Measurements from ENCODE around the gene PKNOX2.
A peak's percentile ranks its signal among the peaks of the same experiment; 100 is the strongest.

The PKNOX2 gene

DNA sequence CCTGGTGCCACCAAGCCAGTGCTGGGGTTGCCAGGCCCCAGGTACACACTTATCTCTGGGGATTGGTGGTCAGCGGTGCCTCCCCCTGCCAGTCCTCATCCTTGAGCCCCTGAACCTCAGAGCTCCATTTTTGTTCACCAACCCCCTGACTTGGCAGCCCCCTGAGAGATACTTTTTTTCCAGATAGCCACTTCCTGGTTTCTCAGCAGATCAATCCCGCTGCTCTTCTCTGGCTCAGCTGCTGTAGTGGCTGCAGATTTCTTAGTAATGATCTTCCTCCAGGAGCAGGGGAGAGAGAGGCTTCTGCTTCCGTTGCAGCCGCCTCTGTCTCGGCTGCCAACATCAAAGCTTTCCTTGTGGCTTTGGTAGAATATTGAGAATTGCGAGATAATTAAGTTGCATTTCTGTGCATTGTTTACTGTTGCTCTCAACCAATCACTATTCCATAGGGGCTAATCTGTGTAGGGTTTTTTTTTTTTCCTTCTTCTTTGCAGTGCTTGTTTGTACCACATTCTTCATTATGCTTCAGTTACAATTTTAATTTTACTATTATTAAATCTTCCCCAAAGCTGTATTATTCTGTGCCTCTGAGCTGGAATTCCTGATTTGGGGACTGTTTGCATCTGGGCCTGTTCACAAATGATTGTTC, 92.1 kb downstream of the PKNOX2 start:
- TF ChIP-seq, protein P1, sequence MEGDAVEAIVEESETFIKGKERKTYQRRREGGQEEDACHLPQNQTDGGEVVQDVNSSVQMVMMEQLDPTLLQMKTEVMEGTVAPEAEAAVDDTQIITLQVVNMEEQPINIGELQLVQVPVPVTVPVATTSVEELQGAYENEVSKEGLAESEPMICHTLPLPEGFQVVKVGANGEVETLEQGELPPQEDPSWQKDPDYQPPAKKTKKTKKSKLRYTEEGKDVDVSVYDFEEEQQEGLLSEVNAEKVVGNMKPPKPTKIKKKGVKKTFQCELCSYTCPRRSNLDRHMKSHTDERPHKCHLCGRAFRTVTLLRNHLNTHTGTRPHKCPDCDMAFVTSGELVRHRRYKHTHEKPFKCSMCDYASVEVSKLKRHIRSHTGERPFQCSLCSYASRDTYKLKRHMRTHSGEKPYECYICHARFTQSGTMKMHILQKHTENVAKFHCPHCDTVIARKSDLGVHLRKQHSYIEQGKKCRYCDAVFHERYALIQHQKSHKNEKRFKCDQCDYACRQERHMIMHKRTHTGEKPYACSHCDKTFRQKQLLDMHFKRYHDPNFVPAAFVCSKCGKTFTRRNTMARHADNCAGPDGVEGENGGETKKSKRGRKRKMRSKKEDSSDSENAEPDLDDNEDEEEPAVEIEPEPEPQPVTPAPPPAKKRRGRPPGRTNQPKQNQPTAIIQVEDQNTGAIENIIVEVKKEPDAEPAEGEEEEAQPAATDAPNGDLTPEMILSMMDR (IDR thresholded peaks at IDR 0.05): no peak
- DNase-seq: no peak
- peaks cover 65% of the 10 kb centered on the region for H3K4me1 Mint-ChIP-seq
- peaks cover 8% of the 10 kb centered on the region for H3K27me3 Mint-ChIP-seq (ENCODE audit: low read depth, poor library complexity)
- H3K4me3 Mint-ChIP-seq: no peak overlapping the region
- H3K36me3 Mint-ChIP-seq (ENCODE audit: low read depth): peaks cover 22% of the 10 kb centered on the region
- H3K9me3 Mint-ChIP-seq: no peaks in the 10 kb centered on the region
- H3K27ac Mint-ChIP-seq: peak overlapping the region; percentile 55

DNA sequence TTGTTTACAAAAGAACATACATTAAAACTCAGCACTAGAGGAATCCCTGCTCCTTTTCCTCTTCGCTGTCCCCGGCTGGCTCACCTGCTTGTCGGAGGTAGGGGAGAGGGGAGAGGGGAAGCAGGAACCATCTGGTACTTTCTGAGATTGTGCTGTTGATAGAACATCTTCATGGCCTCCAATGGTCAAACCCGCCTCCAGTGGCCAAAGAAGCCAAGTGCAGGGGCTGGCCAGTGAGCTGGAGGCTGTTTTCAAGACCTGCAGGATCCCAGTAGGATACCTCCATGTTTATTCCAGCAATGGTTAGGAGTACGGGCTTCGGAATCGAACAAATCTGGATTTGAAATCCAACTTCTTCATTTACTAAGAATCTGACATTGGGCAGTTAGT, 92.6 kb downstream of the PKNOX2 start:
- TF ChIP-seq, protein P1 (IDR thresholded peaks at IDR 0.05): peak; percentile 24
- Mint-ChIP-seq H3K36me3 (ENCODE audit: low read depth) (peaks cover 19% of the 10 kb centered on the region), H3K27me3 (ENCODE audit: low read depth, poor library complexity) (peaks cover 8% of the 10 kb centered on the region), H3K4me3 (no peak overlapping the region), H3K9me3 (no peaks in the 10 kb centered on the region), H3K27ac (no peak overlapping the region), H3K4me1 (peaks cover 68% of the 10 kb centered on the region)
- no peak for DNase-seq

DNA sequence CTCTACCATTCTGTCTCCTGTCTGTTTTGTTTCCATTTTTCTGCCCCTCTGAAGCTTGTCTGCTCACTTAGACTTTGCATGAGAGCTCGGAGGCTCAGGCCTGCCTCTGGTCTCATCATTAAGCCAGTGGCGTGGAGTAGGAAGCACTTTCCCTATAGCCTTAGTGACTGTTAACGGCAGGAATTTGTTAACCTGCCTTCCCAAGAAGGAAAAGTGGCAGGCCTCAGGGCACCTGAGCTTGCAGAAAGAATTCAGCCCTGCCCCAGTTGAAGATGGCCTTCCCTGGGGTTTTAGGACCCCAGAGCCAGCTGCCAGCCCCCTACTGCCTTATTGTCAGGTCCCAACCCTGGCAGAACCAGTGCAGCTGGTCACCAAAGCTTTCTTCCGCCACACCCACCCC, 93.2 kb downstream of the PKNOX2 start:
- peaks cover 16% of the 10 kb centered on the region for H3K36me3 Mint-ChIP-seq (ENCODE audit: low read depth)
- DNase-seq: no peak

DNA sequence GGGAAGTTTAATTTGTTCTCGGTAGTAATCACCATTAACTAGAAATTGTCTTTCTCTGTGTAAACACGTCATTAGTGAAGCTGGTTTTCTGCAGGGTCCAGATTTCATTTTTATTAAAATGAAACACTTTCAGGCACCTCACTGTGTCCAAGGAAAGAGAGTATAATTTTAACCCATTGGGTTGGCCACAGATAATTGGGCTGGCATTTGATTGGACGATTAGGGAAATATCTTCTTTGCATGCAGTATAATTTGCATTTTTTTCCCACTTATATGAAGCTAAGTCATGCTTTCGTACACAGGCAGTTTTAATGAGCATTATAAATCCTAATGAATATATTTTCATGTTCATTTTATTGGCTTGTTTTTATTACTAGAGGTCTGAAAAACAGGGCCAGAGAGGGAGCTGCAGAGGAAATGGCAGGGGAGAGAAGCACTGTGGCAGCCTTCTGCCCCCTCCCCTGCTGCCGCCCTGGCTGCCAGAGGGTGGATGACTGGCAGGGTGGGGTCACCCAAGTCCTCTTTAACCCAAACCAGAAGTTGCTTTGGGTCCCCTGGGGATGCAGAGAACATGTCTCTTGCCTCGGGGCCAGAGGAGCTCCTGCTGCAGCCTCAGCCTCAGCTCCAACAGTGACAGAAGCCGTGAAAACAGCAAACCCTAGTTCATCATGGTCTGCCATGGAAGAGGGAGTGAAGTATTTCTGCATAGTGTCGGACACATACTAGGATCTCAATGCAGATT, 93.9 kb downstream of the PKNOX2 start:
- H3K27me3 Mint-ChIP-seq (ENCODE audit: low read depth, poor library complexity): peaks cover 8% of the 10 kb centered on the region
- TF ChIP-seq, protein P1 (IDR thresholded peaks at IDR 0.05): no peak
- no peak overlapping the region for H3K4me3 Mint-ChIP-seq
- no peak overlapping the region for H3K27ac Mint-ChIP-seq
- no peak for DNase-seq
- H3K9me3 Mint-ChIP-seq: no peaks in the 10 kb centered on the region
- H3K36me3 Mint-ChIP-seq (ENCODE audit: low read depth): peaks cover 16% of the 10 kb centered on the region
- peaks cover 75% of the 10 kb centered on the region for H3K4me1 Mint-ChIP-seq

More for the DNA sequence above, 93.2 kb downstream of the PKNOX2 start:
- peaks cover 8% of the 10 kb centered on the region for H3K27me3 Mint-ChIP-seq (ENCODE audit: low read depth, poor library complexity)
- H3K9me3 Mint-ChIP-seq: no peaks in the 10 kb centered on the region
- H3K4me1 Mint-ChIP-seq: peaks cover 70% of the 10 kb centered on the region
- H3K4me3 Mint-ChIP-seq: no peak overlapping the region
- TF ChIP-seq, protein P1 (IDR thresholded peaks at IDR 0.05): no peak
- H3K27ac Mint-ChIP-seq: no peak overlapping the region

DNA sequence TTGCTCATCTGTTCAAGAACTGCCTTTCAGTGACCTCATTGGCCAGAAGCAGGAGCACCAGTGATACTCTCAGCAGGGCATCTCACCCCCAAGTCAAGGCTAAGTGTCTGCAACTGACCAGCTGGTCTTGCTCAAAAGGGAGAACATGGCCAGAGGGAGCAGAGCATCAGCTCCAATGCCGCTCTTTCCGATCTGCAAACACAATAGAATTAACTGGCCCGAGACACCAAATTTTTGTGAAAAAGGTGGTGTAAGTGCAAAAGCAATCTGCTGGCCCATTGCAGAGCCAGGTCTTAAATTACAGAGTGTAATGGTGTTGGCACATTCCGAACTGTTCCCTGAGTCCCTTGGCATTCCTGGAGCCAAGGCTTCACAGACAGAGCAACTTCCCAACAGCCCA, 97.0 kb downstream of the PKNOX2 start:
- Mint-ChIP-seq H3K27ac (peak overlapping the region; percentile 3), H3K4me3 (peak overlapping the region; percentile 63), H3K4me1 (peaks cover 90% of the 10 kb centered on the region), H3K9me3 (no peaks in the 10 kb centered on the region), H3K36me3 (ENCODE audit: low read depth) (peaks cover 14% of the 10 kb centered on the region), H3K27me3 (ENCODE audit: low read depth, poor library complexity) (peaks cover 3% of the 10 kb centered on the region)
- TF ChIP-seq, protein P1 (IDR thresholded peaks at IDR 0.05): no peak
- DNase-seq: no peak
